Esophagus squamous epithelium (tissue), 5 donors: ENCODE data around the gene DNAH7. TPM values are rescaled to one million over a fixed set of nuclear protein-coding genes. Genes with fewer than 3 reads are reported as not detected.

Experiments used
- DNase-seq: peaks from one replicate; lab custom pipeline; 2025; lab: John Stamatoyannopoulos, UW
- H3K27ac ChIP-seq, 4 donors: fragments of 200-600 bp; sonication (generic); one replicate each; pipeline ENCODE4 v1.5.1; 2016 to 2019; ENCODE audit warnings: mild to moderate bottlenecking in 1 of 4
- H3K27me3 ChIP-seq, 4 donors: fragments of 200-600 bp; sonication (generic); 1 replicate in 3 of 4; 2 replicates in 1 of 4; pipeline versions ENCODE4 v1.5.1 to v1.6.0; 2017 to 2021; ENCODE audit warnings: antibody characterized with exemption in 1 of 4
- H3K36me3 ChIP-seq, 3 donors: fragments of 200-600 bp; sonication (generic); one replicate each; pipeline ENCODE4 v1.5.1; 2016 to 2019
- H3K4me1 ChIP-seq, 3 donors: fragments of 200-600 bp; sonication (generic); one replicate each; pipeline ENCODE4 v1.5.1; 2017 to 2019
- H3K4me3 ChIP-seq, 4 donors: fragments of 200-600 bp; sonication (generic); 1 replicate in 3 of 4; 2 replicates in 1 of 4; pipeline ENCODE4 v1.5.1; 2016 to 2019; ENCODE audit warnings: mild to moderate bottlenecking in 2 of 4, moderate library complexity in 1 of 4
- H3K9me3 ChIP-seq, 3 donors: fragments of 200-600 bp; sonication (generic); one replicate each; pipeline ENCODE4 v1.5.1; 2016 to 2019
- POLR2A ChIP-seq, 4 donors: fragments of 450-650 bp; IDR thresholded peaks; one replicate each; pipeline ENCODE4 v1.6.1; 2017; ENCODE audit warnings: antibody characterized with exemption in 4 of 4, mild to moderate bottlenecking in 4 of 4, moderate library complexity in 3 of 4
- WGBS, 2 donors: methylation state at CpG; one replicate each; pipeline ENCODE4 v1.1.5; 2018; 5-methylcytosine and 5-hydroxymethylcytosine counted together
- intact Hi-C: fragments of 100-400 bp; cut with DNase I; formaldehyde crosslinking; loops from one replicate; pipeline ENCODE4 v1.15.0; 2022
- total RNA-seq, 4 donors: library from RNA; depleted of rRNA; stranded (reverse); fragments of >200 nt; gene quantifications; one replicate each; pipeline ENCODE4 v1.1.0, GENCODE V29; 2016
- TF ChIP-seq, protein P1 (sequence below), 6 experiments: fragments of 450-650 bp in 4 of 6; fragments of 200-600 bp in 2 of 6; sonication (generic) in 2 of 6; IDR thresholded peaks; one replicate each; pipeline ENCODE4 v1.5.1; 2016 to 2019; ENCODE audit warnings: antibody characterized with exemption in 6 of 6, mild to moderate bottlenecking in 4 of 6, moderate library complexity in 4 of 6
- donor health status: DM: yes; HTN: yes; CAD: no.

DNAH7 gene
- total RNA-seq, 4 donors from 2014 or later, result 0.15 to 0.76 (median 0.28) TPM

GRCh38 chr2:195984923-195985726, 83.5 kb downstream of the DNAH7 start:
- no peak for DNase-seq
- TF ChIP-seq, protein P1, sequence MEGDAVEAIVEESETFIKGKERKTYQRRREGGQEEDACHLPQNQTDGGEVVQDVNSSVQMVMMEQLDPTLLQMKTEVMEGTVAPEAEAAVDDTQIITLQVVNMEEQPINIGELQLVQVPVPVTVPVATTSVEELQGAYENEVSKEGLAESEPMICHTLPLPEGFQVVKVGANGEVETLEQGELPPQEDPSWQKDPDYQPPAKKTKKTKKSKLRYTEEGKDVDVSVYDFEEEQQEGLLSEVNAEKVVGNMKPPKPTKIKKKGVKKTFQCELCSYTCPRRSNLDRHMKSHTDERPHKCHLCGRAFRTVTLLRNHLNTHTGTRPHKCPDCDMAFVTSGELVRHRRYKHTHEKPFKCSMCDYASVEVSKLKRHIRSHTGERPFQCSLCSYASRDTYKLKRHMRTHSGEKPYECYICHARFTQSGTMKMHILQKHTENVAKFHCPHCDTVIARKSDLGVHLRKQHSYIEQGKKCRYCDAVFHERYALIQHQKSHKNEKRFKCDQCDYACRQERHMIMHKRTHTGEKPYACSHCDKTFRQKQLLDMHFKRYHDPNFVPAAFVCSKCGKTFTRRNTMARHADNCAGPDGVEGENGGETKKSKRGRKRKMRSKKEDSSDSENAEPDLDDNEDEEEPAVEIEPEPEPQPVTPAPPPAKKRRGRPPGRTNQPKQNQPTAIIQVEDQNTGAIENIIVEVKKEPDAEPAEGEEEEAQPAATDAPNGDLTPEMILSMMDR (IDR thresholded peaks at IDR 0.05), result no peak
- no peak for TF ChIP-seq POLR2A (IDR thresholded peaks at IDR 0.05)
- Histone ChIP-seq H3K4me1 (no peaks in the 10 kb centered on the region), H3K36me3 (no peaks in the 10 kb centered on the region), H3K9me3 (no peaks in the 10 kb centered on the region), H3K27ac (no peak overlapping the region), H3K27me3 (no peaks in the 10 kb centered on the region), H3K4me3 (no peak overlapping the region)
- intact Hi-C loops, result no loop called here
- 4 to 9% methylated on average over 2 of the region's 2 CpGs for WGBS, 2 donors

- TF ChIP-seq, protein P1 (IDR thresholded peaks at IDR 0.05), result no peak
- no peak for TF ChIP-seq POLR2A (IDR thresholded peaks at IDR 0.05)
- Histone ChIP-seq H3K27me3 (no peaks in the 10 kb centered on the region), H3K4me1 (no peaks in the 10 kb centered on the region), H3K36me3 (no peaks in the 10 kb centered on the region), H3K27ac (no peak overlapping the region), H3K4me3 (no peak overlapping the region), H3K9me3 (no peaks in the 10 kb centered on the region)
- WGBS, 2 donors, result 33 to 48% methylated on average over 2 of the region's 2 CpGs
- intact Hi-C loops, result no loop called here
- DNase-seq, result no peak
These were observed 101.3 kb downstream of the DNAH7 start for GRCh38 chr2:195967336-195967735.

GRCh38 chr2:195961873-195962272, 106.8 kb downstream of the DNAH7 start:
- no peaks in the 10 kb centered on the region for H3K9me3 ChIP-seq
- intact Hi-C loops, result no loop called here
- H3K36me3 ChIP-seq, result no peaks in the 10 kb centered on the region
- H3K4me1 ChIP-seq, result no peaks in the 10 kb centered on the region
- no peak for DNase-seq
- no peaks in the 10 kb centered on the region for H3K27me3 ChIP-seq
- no peak overlapping the region for H3K27ac ChIP-seq
- WGBS, 2 donors, result 71 to 79% methylated on average over 5 of the region's 5 CpGs
- no peak for TF ChIP-seq POLR2A (IDR thresholded peaks at IDR 0.05)
- TF ChIP-seq, protein P1 (IDR thresholded peaks at IDR 0.05), result no peak
- H3K4me3 ChIP-seq, result no peak overlapping the region

- Histone ChIP-seq H3K27ac (no peak overlapping the region), H3K9me3 (no peaks in the 10 kb centered on the region), H3K4me3 (no peak overlapping the region), H3K27me3 (no peaks in the 10 kb centered on the region), H3K36me3 (no peaks in the 10 kb centered on the region), H3K4me1 (no peaks in the 10 kb centered on the region)
- DNase-seq, result no peak
- TF ChIP-seq, protein P1 (IDR thresholded peaks at IDR 0.05), result no peak
- no peak for TF ChIP-seq POLR2A (IDR thresholded peaks at IDR 0.05)
- intact Hi-C loops, result no loop called here
- 57 to 62% methylated on average over 2 of the region's 2 CpGs for WGBS, 2 donors
These were observed 109.3 kb downstream of the DNAH7 start for GRCh38 chr2:195959341-195959740.

DNA sequence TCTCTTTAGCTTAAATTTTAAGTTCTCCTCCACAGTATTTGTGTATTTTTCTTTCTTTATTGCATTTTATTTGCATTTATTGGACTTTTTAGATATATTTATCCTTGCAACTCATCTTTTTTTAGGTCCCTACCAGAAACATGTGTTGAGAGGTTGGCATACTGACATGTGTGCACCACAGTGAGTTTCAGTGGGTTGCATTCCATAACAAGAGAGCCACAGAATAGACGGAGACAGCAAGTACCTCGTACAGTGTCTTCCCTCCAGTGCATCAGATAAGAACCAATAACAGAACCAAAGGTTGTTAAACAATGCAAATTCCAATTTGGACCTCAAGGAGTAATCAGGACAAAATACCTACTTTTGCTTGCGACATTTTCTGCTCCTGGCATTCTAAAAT, 111.9 kb downstream of the DNAH7 start:
- intact Hi-C loops, result no loop called here
- no peak for DNase-seq
- Histone ChIP-seq H3K4me1 (no peaks in the 10 kb centered on the region), H3K36me3 (no peaks in the 10 kb centered on the region), H3K27me3 (no peaks in the 10 kb centered on the region), H3K27ac (no peak overlapping the region), H3K9me3 (no peaks in the 10 kb centered on the region), H3K4me3 (no peak overlapping the region)
- WGBS, 2 donors, result 82 to 90% methylated on average over 3 of the region's 3 CpGs
- TF ChIP-seq, protein P1 (IDR thresholded peaks at IDR 0.05), result no peak
- TF ChIP-seq POLR2A (IDR thresholded peaks at IDR 0.05), result no peak
